MCF 10A (cell line): ENCODE measurements around the gene AKAP13. TPM values are rescaled to one million over a fixed set of nuclear protein-coding genes. Genes with fewer than 3 reads are reported as not detected.

Experiments
- BruUV-seq: library from RNA; stranded (reverse); fragments of 400-500 nt; replicated peaks from 2 replicates; lab custom pipeline; 2021; lab: Mats Ljungman, UMichigan
- CTCF ChIA-PET: fragments of 300-600 bp; sonication (Branson Sonifier 250); formaldehyde crosslinking; extraction: SDS; loops from one replicate; lab custom pipeline; 2021; ENCODE audit warnings: antibody characterized with exemption, inconsistent platforms; lab: Yijun Ruan, JAX
- POLR2A ChIA-PET: fragments of 300-600, 350-650 bp; sonication (Branson Sonifier 250); formaldehyde crosslinking; extraction: SDS; loops from one replicate; lab custom pipeline; 2020; ENCODE audit warnings: antibody characterized with exemption, inconsistent platforms; lab: Yijun Ruan, JAX
- DNase-seq: peaks from one replicate; pipeline ENCODE4 v3.0.0-alpha.2; 2018; ENCODE audit not compliant: unreplicated experiment
- H3K27ac Mint-ChIP-seq: one replicate; pipeline ENCODE4 v1.8.0; 2022; ENCODE audit warnings: mild to moderate bottlenecking, low read depth, mixed read lengths; ENCODE audit not compliant: unreplicated experiment
- H3K27me3 Mint-ChIP-seq: one replicate; pipeline ENCODE4 v1.8.0; 2022; ENCODE audit warnings: mixed read lengths; ENCODE audit not compliant: insufficient read depth, unreplicated experiment
- H3K36me3 Mint-ChIP-seq: one replicate; pipeline ENCODE4 v1.8.0; 2022; ENCODE audit warnings: mild to moderate bottlenecking, moderate library complexity, mixed read lengths; ENCODE audit not compliant: insufficient read depth, unreplicated experiment
- H3K4me1 Mint-ChIP-seq: one replicate; pipeline ENCODE4 v1.8.0; 2022; ENCODE audit warnings: mixed read lengths; ENCODE audit not compliant: insufficient read depth, unreplicated experiment
- H3K4me3 Mint-ChIP-seq: one replicate; pipeline ENCODE4 v1.8.0; 2022; ENCODE audit warnings: mild to moderate bottlenecking, moderate library complexity, mixed read lengths; ENCODE audit not compliant: unreplicated experiment
- H3K9me3 Mint-ChIP-seq: one replicate; pipeline ENCODE4 v1.8.0; 2022; ENCODE audit warnings: mixed read lengths; ENCODE audit not compliant: unreplicated experiment
- intact Hi-C: fragments of 100-400 bp; cut with micrococcal nuclease; formaldehyde crosslinking; loops from 2 replicates; pipeline ENCODE4 v1.14.1; 2022
- total RNA-seq: library from RNA; stranded (reverse); gene quantifications from 2 replicates; pipeline ENCODE4 v1.2.3, GENCODE V29; 2022
- TF ChIP-seq, protein P1 (sequence below): fragments of 200-600 bp; IDR thresholded peaks from one replicate; pipeline ENCODE4 v1.8.0; 2022; ENCODE audit warnings: antibody characterized with exemption, mild to moderate bottlenecking; ENCODE audit not compliant: unreplicated experiment

Gene AKAP13
- total RNA-seq, 1 experiment from 2014 or later = 65.7 TPM

DNA sequence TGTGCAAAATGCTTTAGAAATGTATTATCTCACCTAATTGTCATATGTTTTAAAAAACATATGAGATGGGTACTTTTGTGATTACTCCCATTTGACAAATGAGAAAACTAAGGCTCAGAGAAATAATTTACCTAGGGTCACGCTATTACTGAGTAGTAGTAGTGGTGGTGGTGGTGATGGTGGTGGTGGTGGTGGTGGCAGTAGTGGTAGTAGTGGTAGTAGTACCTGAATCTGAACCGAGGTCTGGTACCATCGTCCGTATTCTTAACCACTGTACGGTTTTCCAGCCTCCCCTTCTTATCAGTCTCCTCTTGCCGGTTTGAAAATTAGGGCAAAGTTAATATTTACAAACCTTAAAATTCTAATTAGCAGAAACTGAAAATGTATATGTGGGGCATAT is 311.9 kb downstream of the AKAP13 start:
- Mint-ChIP-seq H3K27me3 (no peaks in the 10 kb centered on the region), H3K9me3 (no peaks in the 10 kb centered on the region), H3K4me3 (no peak overlapping the region), H3K36me3 (peaks cover 66% of the 10 kb centered on the region), H3K4me1 (no peaks in the 10 kb centered on the region), H3K27ac (peak overlapping the region; percentile 18)
- DNase-seq = no peak
- ChIA-PET POLR2A (no interaction called here), CTCF (no interaction called here)
- intact Hi-C loops = no loop called here
- no TSS peak for BruUV-seq
- TF ChIP-seq, protein P1, sequence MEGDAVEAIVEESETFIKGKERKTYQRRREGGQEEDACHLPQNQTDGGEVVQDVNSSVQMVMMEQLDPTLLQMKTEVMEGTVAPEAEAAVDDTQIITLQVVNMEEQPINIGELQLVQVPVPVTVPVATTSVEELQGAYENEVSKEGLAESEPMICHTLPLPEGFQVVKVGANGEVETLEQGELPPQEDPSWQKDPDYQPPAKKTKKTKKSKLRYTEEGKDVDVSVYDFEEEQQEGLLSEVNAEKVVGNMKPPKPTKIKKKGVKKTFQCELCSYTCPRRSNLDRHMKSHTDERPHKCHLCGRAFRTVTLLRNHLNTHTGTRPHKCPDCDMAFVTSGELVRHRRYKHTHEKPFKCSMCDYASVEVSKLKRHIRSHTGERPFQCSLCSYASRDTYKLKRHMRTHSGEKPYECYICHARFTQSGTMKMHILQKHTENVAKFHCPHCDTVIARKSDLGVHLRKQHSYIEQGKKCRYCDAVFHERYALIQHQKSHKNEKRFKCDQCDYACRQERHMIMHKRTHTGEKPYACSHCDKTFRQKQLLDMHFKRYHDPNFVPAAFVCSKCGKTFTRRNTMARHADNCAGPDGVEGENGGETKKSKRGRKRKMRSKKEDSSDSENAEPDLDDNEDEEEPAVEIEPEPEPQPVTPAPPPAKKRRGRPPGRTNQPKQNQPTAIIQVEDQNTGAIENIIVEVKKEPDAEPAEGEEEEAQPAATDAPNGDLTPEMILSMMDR = no peak

DNA sequence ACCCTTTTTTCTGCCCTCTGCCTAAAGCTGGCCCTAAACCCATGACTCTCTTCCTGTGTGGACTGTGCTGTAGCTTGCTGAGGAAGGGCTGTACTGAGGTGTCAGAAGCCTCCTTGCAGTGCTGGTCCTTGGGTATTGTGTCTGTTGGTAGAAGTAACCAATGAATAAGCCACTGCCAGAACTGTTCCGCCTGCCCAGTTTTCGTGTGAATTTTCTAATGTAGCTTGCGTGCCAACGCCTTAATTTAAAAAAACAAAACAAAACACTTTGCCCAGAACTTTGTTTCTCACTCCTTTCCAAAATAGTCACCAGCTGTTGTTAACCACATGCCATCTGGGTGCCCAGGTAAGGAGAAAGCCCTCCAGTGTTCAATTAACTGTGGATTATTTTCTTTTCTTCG is 312.5 kb downstream of the AKAP13 start:
- no peak overlapping the region for H3K4me3 Mint-ChIP-seq
- TF ChIP-seq, protein P1 = no peak
- H3K36me3 Mint-ChIP-seq = peaks cover 66% of the 10 kb centered on the region
- intact Hi-C loops = no loop called here
- POLR2A ChIA-PET = interaction anchor here (0.6 to 0.7 kb wide), 2 partner anchors 20 to 90 kb away, joined by 3 to 5 read pairs; no protein-coding TSS in a partner anchor
- H3K4me1 Mint-ChIP-seq = no peaks in the 10 kb centered on the region
- BruUV-seq = no TSS peak
- no peak overlapping the region for H3K27ac Mint-ChIP-seq
- no peak for DNase-seq
- no peaks in the 10 kb centered on the region for H3K9me3 Mint-ChIP-seq
- H3K27me3 Mint-ChIP-seq = no peaks in the 10 kb centered on the region
- CTCF ChIA-PET = interaction anchor here (0.8 kb wide), 1 partner anchor 14 kb away, joined by 4 read pairs; no protein-coding TSS in a partner anchor

DNA sequence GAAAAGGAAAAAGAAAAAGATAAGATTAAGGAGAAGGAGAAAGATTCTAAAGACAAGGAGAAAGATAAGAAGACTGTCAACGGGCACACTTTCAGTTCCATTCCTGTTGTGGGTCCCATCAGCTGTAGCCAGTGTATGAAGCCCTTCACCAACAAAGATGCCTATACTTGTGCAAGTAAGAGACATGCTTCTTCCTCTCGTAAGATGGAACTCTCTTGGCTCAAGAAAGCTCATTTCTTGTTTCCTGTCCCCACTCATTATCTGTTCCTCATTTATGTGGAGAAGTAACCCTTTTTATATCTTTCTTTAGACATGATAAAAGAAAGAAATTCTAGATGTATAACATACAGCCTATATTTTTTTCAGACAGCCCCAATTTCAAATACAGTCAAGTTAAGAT is 312.9 kb downstream of the AKAP13 start:
- no TSS peak for BruUV-seq
- CTCF ChIA-PET = interaction anchor here (0.8 kb wide), 1 partner anchor 14 kb away, joined by 4 read pairs; no protein-coding TSS in a partner anchor
- H3K27ac Mint-ChIP-seq = no peak overlapping the region

DNA sequence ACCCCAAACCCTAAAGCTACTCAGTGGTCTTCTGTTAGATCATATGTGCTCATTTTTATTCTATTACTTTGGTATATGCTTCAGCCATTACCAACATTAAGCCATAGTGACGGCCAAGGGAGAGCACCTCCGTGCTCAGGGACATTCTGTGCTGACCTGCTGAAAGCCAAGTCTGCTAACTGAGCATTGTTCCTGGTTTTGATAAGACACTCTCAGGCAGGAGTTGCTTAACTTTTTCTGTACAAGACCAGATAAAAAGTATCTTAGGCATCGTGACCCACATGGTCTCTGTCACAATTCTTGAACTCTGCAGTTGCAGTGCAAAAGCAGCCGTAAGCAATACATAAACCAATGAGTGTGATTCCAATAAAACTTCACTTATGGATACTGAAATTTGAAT is 313.7 kb downstream of the AKAP13 start:
- H3K9me3 Mint-ChIP-seq = no peaks in the 10 kb centered on the region
- POLR2A ChIA-PET = no interaction called here

More for the DNA sequence above, 312.9 kb downstream of the AKAP13 start:
- no peak for DNase-seq
- TF ChIP-seq, protein P1 = no peak
- POLR2A ChIA-PET = interaction anchor here (0.6 to 0.7 kb wide), 2 partner anchors 20 to 90 kb away, joined by 3 to 5 read pairs; no protein-coding TSS in a partner anchor
- Mint-ChIP-seq H3K27me3 (no peaks in the 10 kb centered on the region), H3K9me3 (no peaks in the 10 kb centered on the region), H3K36me3 (peaks cover 68% of the 10 kb centered on the region), H3K4me1 (no peaks in the 10 kb centered on the region), H3K4me3 (no peak overlapping the region)
- intact Hi-C loops = no loop called here

More for the DNA sequence above, 313.7 kb downstream of the AKAP13 start:
- no TSS peak for BruUV-seq
- DNase-seq = no peak
- Mint-ChIP-seq H3K27me3 (no peaks in the 10 kb centered on the region), H3K4me1 (no peaks in the 10 kb centered on the region), H3K27ac (no peak overlapping the region), H3K4me3 (no peak overlapping the region), H3K36me3 (peaks cover 68% of the 10 kb centered on the region)
- intact Hi-C loops = no loop called here
- CTCF ChIA-PET = no interaction called here
- TF ChIP-seq, protein P1 = no peak
